H1 (cell line): ENCODE results near the gene EIF2B1. TPM values are rescaled to one million over a fixed set of nuclear protein-coding genes. Genes with fewer than 3 reads are reported as not detected.

Experiments used
- CHD2 ChIP-seq: IDR thresholded peaks from 2 replicates; pipeline ENCODE4 v1.6.1; 2012; ENCODE audit warnings: low read length, improper control_type of control experiment
- CHD7 ChIP-seq: fragments of 300-600 bp; sonication (generic); IDR thresholded peaks from 2 replicates; pipeline ENCODE4 v1.7.1; 2012; ENCODE audit warnings: low read length, moderate library complexity, mild to moderate bottlenecking, inconsistent platforms; ENCODE audit not compliant: insufficient replicate concordance
- FOSL1 ChIP-seq: IDR thresholded peaks from 2 replicates; pipeline ENCODE4 v1.6.1; 2011; ENCODE audit warnings: mild to moderate bottlenecking, low read depth, low read length, moderate library complexity; ENCODE audit not compliant: insufficient read depth
- PHF8 ChIP-seq: fragments of 200-600 bp; sonication (generic); conservative IDR thresholded peaks from 2 replicates; pipeline ENCODE4 v1.7.1; 2012; ENCODE audit warnings: low read depth, mild to moderate bottlenecking, inconsistent platforms, low read length, moderate library complexity
- SUZ12 ChIP-seq: fragments of 200-600 bp; sonication (generic); IDR thresholded peaks from 2 replicates; pipeline ENCODE4 v1.6.1; 2012; ENCODE audit warnings: mild to moderate bottlenecking, inconsistent platforms, low read length, moderate library complexity, mixed read lengths
- TAF1 ChIP-seq: IDR thresholded peaks from 2 replicates; pipeline ENCODE4 v1.6.1; 2011; ENCODE audit warnings: mild to moderate bottlenecking, low read depth, low read length
- polyA plus RNA-seq, 7 experiments: library from polyadenylated mRNA; depleted of rRNA in 3 of 7; stranded (reverse) in 5 of 7; unstranded in 2 of 7; fragments of >200 nt in 5 of 7; fragments of 200-250 nt in 2 of 7; gene quantifications; 1 replicate in 5 of 7; 2 replicates in 1 of 7; 4 replicates in 1 of 7; pipeline versions ENCODE4 v1.2.1 to v1.2.3, GENCODE V29; 2011 to 2013; ENCODE audit warnings: missing spikeins in 2 of 7, mixed read lengths in 2 of 7
- total RNA-seq: library from RNA; stranded (reverse); fragmentation: NEBNext Ultra II Directional; extraction: Animal tissue kit (Norgen Biotek cat#: 25700); gene quantifications from 2 replicates; pipeline ENCODE4 v1.2.1, GENCODE V29; 2021

EIF2B1 gene
- total and polyA plus RNA-seq, 2 of the 8 experiments (the other 6 are each of a cell fraction or from before 2014, with no cell fraction given): 24.9 to 49.9 TPM

GRCh38 chr12:123621101-123621500 lies 12.4 kb downstream of the EIF2B1 start (continued):
- no peak for TF ChIP-seq CHD7
- TF ChIP-seq TAF1: no peak
- no peak for TF ChIP-seq CHD2
- TF ChIP-seq SUZ12: no peak
- TF ChIP-seq FOSL1: no peak
- no peak for TF ChIP-seq PHF8
